GM12878 (cell line): ENCODE results near the gene CENPX. TPM values are rescaled to one million over a fixed set of nuclear protein-coding genes. Genes with fewer than 3 reads are reported as not detected.
"Not testable (repeated sequence)": the region's sequence is repeated elsewhere in the genome, so short reads cannot be mapped to it uniquely, and the experiment has no call there.

Source experiments
- ATAC-seq: fragments of 200-7000 bp; cut with Tn5 transposase; 3 replicates; pipeline ENCODE4 v1.9.1; 2020; ENCODE audit warnings: mild to moderate bottlenecking, moderate library complexity
- BruUV-seq: library from RNA; stranded (reverse); fragments of 400-500 nt; replicated peaks from 2 replicates; lab custom pipeline; 2021; lab: Mats Ljungman, UMichigan
- CTCF ChIA-PET: fragments of 300-600 bp; sonication (Branson Sonifier 250); formaldehyde crosslinking; extraction: SDS; loops from one replicate; lab custom pipeline; 2021; ENCODE audit warnings: inconsistent platforms; lab: Yijun Ruan, JAX
- POLR2A ChIA-PET: fragments of 350-600 bp; formaldehyde crosslinking; extraction: SDS; loops from one replicate; lab custom pipeline; 2021; ENCODE audit warnings: inconsistent platforms; lab: Charles Lee
- RAD21 ChIA-PET: fragments of 300-600 bp; sonication (Branson Sonifier 250); formaldehyde crosslinking; loops from one replicate; lab custom pipeline; 2023; ENCODE audit warnings: antibody characterized with exemption; ENCODE audit not compliant: unreplicated experiment; lab: Charles Lee
- SMC1A ChIA-PET: fragments of 300-600 bp; sonication (Branson Sonifier 250); formaldehyde crosslinking; loops from one replicate; lab custom pipeline; 2023; ENCODE audit not compliant: unreplicated experiment, uncharacterized antibody; lab: Charles Lee
- DNase-seq: peaks from one replicate; pipeline ENCODE4 v3.0.0-alpha.2; 2011; ENCODE audit warnings: low read depth, low spot score
- FAIRE-seq: peaks from 3 replicates; lab custom pipeline; 2011; peaks lifted over from hg19 to GRCh38; lab: Jason Lieb, UNC
- H2AFZ ChIP-seq: 2 replicates; pipeline ENCODE4 v1.6.0; 2011; ENCODE audit warnings: low read depth, low read length, control low read depth; ENCODE audit not compliant: control insufficient read depth
- H3K27ac ChIP-seq: 2 replicates; pipeline ENCODE4 v1.5.1; 2011; ENCODE audit warnings: control low read depth; ENCODE audit not compliant: control insufficient read depth, insufficient read depth
- H3K27me3 ChIP-seq, 2 experiments: replicated peaks in 1 of 2; 2 replicates each; pipeline versions ENCODE4 v1.6.0 to v1.6.1; 2011; ENCODE audit warnings: low read length in 1 of 2; ENCODE audit not compliant: control insufficient read depth in 2 of 2, insufficient read depth in 2 of 2
- H3K36me3 ChIP-seq, 2 experiments: 2 replicates each; pipeline ENCODE4 v1.5.1; 2011; ENCODE audit warnings: low read length in 1 of 2; ENCODE audit not compliant: control insufficient read depth in 2 of 2, insufficient read depth in 2 of 2
- H3K4me1 ChIP-seq: 2 replicates; pipeline ENCODE4 v1.6.1; 2011; ENCODE audit warnings: mild to moderate bottlenecking, low read length, moderate library complexity, mixed read lengths; ENCODE audit not compliant: control insufficient read depth, insufficient read depth
- H3K4me2 ChIP-seq: 2 replicates; pipeline ENCODE4 v1.6.0; 2011; ENCODE audit warnings: control low read depth; ENCODE audit not compliant: control insufficient read depth, insufficient read depth
- H3K4me3 ChIP-seq: fragments of 200-600 bp; sonication (generic); 2 replicates; pipeline ENCODE4 v1.5.1; 2016
- H3K79me2 ChIP-seq: 2 replicates; pipeline ENCODE4 v1.6.0; 2011; ENCODE audit warnings: low read length; ENCODE audit not compliant: control insufficient read depth, insufficient read depth
- H3K9ac ChIP-seq: 2 replicates; pipeline ENCODE4 v1.8.0; 2011; ENCODE audit warnings: low read length, control low read depth, mixed read lengths; ENCODE audit not compliant: control insufficient read depth, insufficient read depth
- H3K9me3 ChIP-seq: replicated peaks from 3 replicates; pipeline ENCODE4 v1.5.1; 2011; ENCODE audit warnings: mild to moderate bottlenecking, low read length; ENCODE audit not compliant: control insufficient read depth, insufficient read depth
- H4K20me1 ChIP-seq: 2 replicates; pipeline ENCODE4 v1.6.0; 2011; ENCODE audit not compliant: control insufficient read depth, insufficient read depth
- ATF7 ChIP-seq: fragments of 450-650 bp; IDR thresholded peaks from 2 replicates; pipeline ENCODE4 v1.6.1; 2016; ENCODE audit warnings: low read depth, mild to moderate bottlenecking
- E2F4 ChIP-seq: IDR thresholded peaks from 2 replicates; pipeline ENCODE4 v1.6.1; 2012; ENCODE audit warnings: low read depth, low read length, improper control_type of control experiment
- E2F8 ChIP-seq: fragments of 450-650 bp; IDR thresholded peaks from 2 replicates; pipeline ENCODE4 v1.6.1; 2018; ENCODE audit warnings: mild to moderate bottlenecking, low read depth, moderate library complexity; ENCODE audit not compliant: partially characterized antibody
- HDAC6 ChIP-seq: fragments of 200-600 bp; sonication (generic); IDR thresholded peaks from one replicate; pipeline ENCODE4 v1.8.0; 2017; ENCODE audit warnings: antibody characterized with exemption; ENCODE audit not compliant: unreplicated experiment
- PAX8 ChIP-seq: fragments of 450-650 bp; IDR thresholded peaks from 2 replicates; pipeline ENCODE4 v1.6.1; 2017; ENCODE audit warnings: mild to moderate bottlenecking, moderate library complexity
- WGBS: methylation state at CpG from one replicate; pipeline ENCODE4 v1.1.6; 2016; ENCODE audit warnings: low lambda C conversion rate; ENCODE audit not compliant: insufficient replicate concordance, insufficient coverage; ENCODE audit errors: missing lambda C conversion rate; 5-methylcytosine and 5-hydroxymethylcytosine counted together
- in situ Hi-C: fragments of 300-500 bp; cut with MboI; formaldehyde crosslinking; loops from 9 replicates; pipeline ENCODE4 v1.14.3; 2018; ENCODE audit warnings: mixed read lengths
- intact Hi-C: fragments of 100-400 bp; cut with micrococcal nuclease; formaldehyde crosslinking; loops from one replicate; pipeline ENCODE4 v1.14.2; 2022; ENCODE audit not compliant: unreplicated experiment
- polyA plus RNA-seq, 11 experiments: library from polyadenylated mRNA; depleted of rRNA in 4 of 11; unstranded in 6 of 11; stranded (reverse) in 5 of 11; fragments of >200 nt; fragmentation: Nextera tagmentation in 4 of 11; fragmentation: Illumina TruSeq in 1 of 11; extraction: Ambion mirVana in 4 of 11; extraction: Trizol in 1 of 11; gene quantifications; 1 replicate in 1 of 11; 2 replicates in 10 of 11; pipeline versions ENCODE4 v1.2.1 to v1.2.3, GENCODE V29; 2011 to 2016; ENCODE audit warnings: inconsistent platforms in 2 of 11, missing spikeins in 2 of 11, low read depth in 1 of 11
- total RNA-seq, 4 experiments: library from RNA; depleted of rRNA in 3 of 4; stranded (reverse); fragments of >200 nt in 3 of 4; fragmentation: Illumina TruSeq in 1 of 4; extraction: Trizol in 1 of 4; gene quantifications; 2 replicates each; pipeline versions ENCODE4 v1.2.1 to v1.2.3, GENCODE V29; 2013 to 2021
- TF ChIP-seq, protein P1 (sequence below), 3 experiments: IDR thresholded peaks in 2 of 3; conservative IDR thresholded peaks in 1 of 3; 2 replicates each; pipeline ENCODE4 v1.5.1; 2011; ENCODE audit warnings: low read depth in 3 of 3, low read length in 3 of 3, mild to moderate bottlenecking in 3 of 3, control low read depth in 2 of 3, moderate library complexity in 2 of 3, inconsistent platforms in 1 of 3, mixed read lengths in 1 of 3; ENCODE audit not compliant: control insufficient read depth in 2 of 3, insufficient read depth in 1 of 3; ENCODE audit errors: extremely low read depth in 1 of 3
- TF ChIP-seq, protein P2 (sequence below): fragments of 450-650 bp; formaldehyde crosslinking; IDR thresholded peaks from 2 replicates; pipeline ENCODE4 v1.4.0; 2022; ENCODE audit warnings: mild to moderate bottlenecking, moderate library complexity

Gene CENPX
- total and polyA plus RNA-seq, 10 of the 15 experiments (the other 5 are each of a cell fraction or from before 2014, with no cell fraction given): 11.7 to 182 (median 71.9) TPM

DNA sequence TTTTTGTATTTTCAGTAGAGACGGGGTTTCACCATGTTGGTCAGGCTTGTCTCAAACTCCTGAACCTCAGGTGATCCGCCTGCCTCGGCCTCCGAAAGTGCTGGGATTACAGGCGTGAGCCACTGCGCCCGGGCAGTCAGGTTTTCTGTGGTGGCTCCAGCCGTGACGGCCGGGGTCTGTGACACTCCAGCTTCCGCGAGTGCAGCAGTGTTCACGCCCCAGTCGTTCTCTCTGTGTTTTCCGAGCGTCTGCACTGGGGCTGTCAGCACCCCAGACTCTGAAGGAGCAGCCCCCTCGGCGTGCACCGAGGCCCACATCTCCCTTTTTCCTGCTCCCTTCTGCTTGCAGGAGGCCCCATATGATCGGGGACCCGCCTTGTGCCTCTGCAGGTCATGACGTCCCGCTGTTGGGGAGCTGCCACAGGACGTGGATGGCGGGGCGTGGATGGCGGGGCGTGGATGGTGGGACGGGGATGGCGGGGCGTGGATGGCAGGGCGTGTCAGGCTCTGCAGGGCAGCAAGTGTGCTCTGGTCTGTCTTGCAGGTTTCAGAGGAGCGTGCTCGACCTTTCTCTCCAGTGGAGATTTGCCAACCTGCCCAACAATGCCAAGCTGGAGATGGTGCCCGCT, 39.6 kb downstream of the CENPX start (continued):
- TF ChIP-seq ATF7 (no peak), HDAC6 (no peak), E2F4 (no peak), PAX8 (no peak), E2F8 (no peak)
- TF ChIP-seq, protein P1, sequence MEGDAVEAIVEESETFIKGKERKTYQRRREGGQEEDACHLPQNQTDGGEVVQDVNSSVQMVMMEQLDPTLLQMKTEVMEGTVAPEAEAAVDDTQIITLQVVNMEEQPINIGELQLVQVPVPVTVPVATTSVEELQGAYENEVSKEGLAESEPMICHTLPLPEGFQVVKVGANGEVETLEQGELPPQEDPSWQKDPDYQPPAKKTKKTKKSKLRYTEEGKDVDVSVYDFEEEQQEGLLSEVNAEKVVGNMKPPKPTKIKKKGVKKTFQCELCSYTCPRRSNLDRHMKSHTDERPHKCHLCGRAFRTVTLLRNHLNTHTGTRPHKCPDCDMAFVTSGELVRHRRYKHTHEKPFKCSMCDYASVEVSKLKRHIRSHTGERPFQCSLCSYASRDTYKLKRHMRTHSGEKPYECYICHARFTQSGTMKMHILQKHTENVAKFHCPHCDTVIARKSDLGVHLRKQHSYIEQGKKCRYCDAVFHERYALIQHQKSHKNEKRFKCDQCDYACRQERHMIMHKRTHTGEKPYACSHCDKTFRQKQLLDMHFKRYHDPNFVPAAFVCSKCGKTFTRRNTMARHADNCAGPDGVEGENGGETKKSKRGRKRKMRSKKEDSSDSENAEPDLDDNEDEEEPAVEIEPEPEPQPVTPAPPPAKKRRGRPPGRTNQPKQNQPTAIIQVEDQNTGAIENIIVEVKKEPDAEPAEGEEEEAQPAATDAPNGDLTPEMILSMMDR (IDR thresholded peaks at IDR 0.05 in 2 of 3, conservative IDR thresholded peaks at IDR 0.05 in 1 of 3; ENCODE audit: control insufficient read depth in 2 of 3, extremely low read depth in 1 of 3, insufficient read depth in 1 of 3, low read depth in 3 of 3, low read length in 3 of 3): no peak
- TF ChIP-seq, protein P2, sequence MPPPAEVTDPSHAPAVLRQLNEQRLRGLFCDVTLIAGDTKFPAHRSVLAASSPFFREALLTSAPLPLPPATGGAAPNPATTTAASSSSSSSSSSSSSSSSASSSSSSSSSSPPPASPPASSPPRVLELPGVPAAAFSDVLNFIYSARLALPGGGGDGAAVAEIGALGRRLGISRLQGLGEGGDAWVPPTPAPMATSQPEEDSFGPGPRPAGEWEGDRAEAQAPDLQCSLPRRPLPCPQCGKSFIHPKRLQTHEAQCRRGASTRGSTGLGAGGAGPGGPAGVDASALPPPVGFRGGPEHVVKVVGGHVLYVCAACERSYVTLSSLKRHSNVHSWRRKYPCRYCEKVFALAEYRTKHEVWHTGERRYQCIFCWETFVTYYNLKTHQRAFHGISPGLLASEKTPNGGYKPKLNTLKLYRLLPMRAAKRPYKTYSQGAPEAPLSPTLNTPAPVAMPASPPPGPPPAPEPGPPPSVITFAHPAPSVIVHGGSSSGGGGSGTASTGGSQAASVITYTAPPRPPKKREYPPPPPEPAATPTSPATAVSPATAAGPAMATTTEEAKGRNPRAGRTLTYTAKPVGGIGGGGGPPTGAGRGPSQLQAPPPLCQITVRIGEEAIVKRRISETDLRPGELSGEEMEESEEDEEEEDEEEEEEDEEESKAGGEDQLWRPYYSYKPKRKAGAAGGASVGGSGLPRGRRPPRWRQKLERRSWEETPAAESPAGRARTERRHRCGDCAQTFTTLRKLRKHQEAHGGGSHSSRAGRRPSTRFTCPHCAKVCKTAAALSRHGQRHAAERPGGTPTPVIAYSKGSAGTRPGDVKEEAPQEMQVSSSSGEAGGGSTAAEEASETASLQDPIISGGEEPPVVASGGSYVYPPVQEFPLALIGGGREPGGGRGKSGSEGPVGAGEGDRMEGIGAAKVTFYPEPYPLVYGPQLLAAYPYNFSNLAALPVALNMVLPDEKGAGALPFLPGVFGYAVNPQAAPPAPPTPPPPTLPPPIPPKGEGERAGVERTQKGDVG (CRISPR knock-in tag): no peak

DNA sequence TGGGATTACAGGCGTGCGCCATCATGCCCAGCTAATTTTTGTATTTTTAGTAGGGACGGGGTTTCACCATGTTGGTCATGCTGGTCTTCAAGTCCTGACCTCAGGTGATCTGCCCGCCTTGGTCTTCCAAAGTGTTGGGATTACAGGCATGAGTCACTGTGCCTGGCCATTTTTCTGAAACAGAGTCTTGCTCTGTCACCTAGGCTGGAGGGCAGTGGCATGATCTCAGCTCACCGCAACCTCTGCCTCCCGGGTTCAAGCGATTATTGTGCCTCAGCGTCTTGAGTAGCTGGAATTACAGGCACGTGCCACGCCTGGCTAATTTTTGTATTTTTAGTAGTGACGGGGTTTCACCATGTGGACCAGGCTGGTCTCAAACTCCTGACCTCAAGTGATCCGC, 41.2 kb downstream of the CENPX start:
- 95% methylated on average over 12 of the region's 12 CpGs for WGBS
- H3K4me3 ChIP-seq, H3K27ac ChIP-seq, intact Hi-C loops, H3K9me3 ChIP-seq, in situ Hi-C loops, H3K79me2 ChIP-seq, H3K9ac ChIP-seq, DNase-seq, H4K20me1 ChIP-seq, SMC1A ChIA-PET, H2AFZ ChIP-seq, POLR2A ChIA-PET, H3K27me3 ChIP-seq, H3K4me2 ChIP-seq, RAD21 ChIA-PET, FAIRE-seq, BruUV-seq, ATAC-seq: not testable (repeated sequence)
- H3K36me3 ChIP-seq: peaks cover 3 to 10% of the 10 kb centered on the region in 2 experiments; a peak in 3 of 4 replicates
- H3K4me1 ChIP-seq: peaks cover 11% of the 10 kb centered on the region
- CTCF ChIA-PET: interaction anchor here (0.9 kb wide), 1 partner anchor 11 kb away, joined by 3 read pairs; no protein-coding TSS in a partner anchor
